ENCODE results near the gene MAN1A1.

DNA sequence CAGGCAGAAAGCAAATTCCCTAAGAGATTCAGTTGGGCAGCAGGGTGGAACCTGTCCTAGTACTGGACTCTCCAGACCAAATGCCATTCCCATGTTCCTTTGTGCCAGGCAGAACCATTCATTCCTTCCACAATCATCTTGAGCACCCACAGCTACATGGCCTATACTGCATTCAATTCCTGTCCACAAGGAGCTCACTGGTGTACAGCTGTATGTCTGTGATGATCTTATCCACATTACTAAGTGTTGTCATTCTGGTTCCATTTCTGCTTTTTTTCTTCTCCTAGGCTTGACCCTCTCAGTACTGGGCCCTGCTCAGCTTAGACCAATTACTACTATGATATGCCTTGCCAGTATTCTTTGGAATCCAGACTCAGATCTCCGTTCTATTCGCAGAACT is 27.5 kb downstream of the MAN1A1 start:
- TF ChIP-seq, protein P1, sequence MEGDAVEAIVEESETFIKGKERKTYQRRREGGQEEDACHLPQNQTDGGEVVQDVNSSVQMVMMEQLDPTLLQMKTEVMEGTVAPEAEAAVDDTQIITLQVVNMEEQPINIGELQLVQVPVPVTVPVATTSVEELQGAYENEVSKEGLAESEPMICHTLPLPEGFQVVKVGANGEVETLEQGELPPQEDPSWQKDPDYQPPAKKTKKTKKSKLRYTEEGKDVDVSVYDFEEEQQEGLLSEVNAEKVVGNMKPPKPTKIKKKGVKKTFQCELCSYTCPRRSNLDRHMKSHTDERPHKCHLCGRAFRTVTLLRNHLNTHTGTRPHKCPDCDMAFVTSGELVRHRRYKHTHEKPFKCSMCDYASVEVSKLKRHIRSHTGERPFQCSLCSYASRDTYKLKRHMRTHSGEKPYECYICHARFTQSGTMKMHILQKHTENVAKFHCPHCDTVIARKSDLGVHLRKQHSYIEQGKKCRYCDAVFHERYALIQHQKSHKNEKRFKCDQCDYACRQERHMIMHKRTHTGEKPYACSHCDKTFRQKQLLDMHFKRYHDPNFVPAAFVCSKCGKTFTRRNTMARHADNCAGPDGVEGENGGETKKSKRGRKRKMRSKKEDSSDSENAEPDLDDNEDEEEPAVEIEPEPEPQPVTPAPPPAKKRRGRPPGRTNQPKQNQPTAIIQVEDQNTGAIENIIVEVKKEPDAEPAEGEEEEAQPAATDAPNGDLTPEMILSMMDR (IDR thresholded peaks at IDR 0.05 in 8 of 11, conservative IDR thresholded peaks at IDR 0.05 in 3 of 11), result no peak
- TF ChIP-seq POLR2AphosphoS5 (IDR thresholded peaks at IDR 0.05), result no peak

Measured in spleen (tissue), 7 donors.